PC-9 (cell line): ENCODE data around the gene TMEM117. TPM values are rescaled to one million over a fixed set of nuclear protein-coding genes. Genes with fewer than 3 reads are reported as not detected.

Source experiments
- BruUV-seq: library from RNA; stranded (reverse); fragments of 400-500 nt; replicated peaks from 2 replicates; lab custom pipeline; 2021; lab: Mats Ljungman, UMichigan
- CTCF ChIA-PET: fragments of 300-600 bp; sonication (Branson Sonifier 250); formaldehyde crosslinking; loops from one replicate; lab custom pipeline; 2022; ENCODE audit warnings: antibody characterized with exemption; lab: Charles Lee
- POLR2A ChIA-PET: fragments of 300-600 bp; sonication (Branson Sonifier 250); formaldehyde crosslinking; loops from one replicate; lab custom pipeline; 2022; ENCODE audit warnings: antibody characterized with exemption; ENCODE audit not compliant: unreplicated experiment; lab: Charles Lee
- DNase-seq, 2 experiments: peaks; one replicate each; pipeline versions ENCODE4 v3.0.0 to v3.0.0-alpha.2; 2015 to 2022; ENCODE audit warnings: mixed read lengths in 1 of 2
- H2AFZ ChIP-seq: fragments of 200-600 bp; sonication (generic); 2 replicates; pipeline ENCODE4 v1.8.1; 2017; ENCODE audit warnings: antibody characterized with exemption
- H3F3A ChIP-seq: fragments of 200-600 bp; sonication (generic); 2 replicates; pipeline ENCODE4 v1.8.1; 2017; ENCODE audit warnings: antibody characterized with exemption, mild to moderate bottlenecking, low read depth; ENCODE audit not compliant: insufficient read depth
- H3K27ac ChIP-seq: fragments of 200-600 bp; sonication (generic); 2 replicates; pipeline ENCODE4 v1.6.1; 2016; ENCODE audit warnings: mixed run types
- H3K27me3 ChIP-seq: fragments of 200-600 bp; sonication (generic); 2 replicates; pipeline ENCODE4 v1.6.1; 2016; ENCODE audit warnings: low read depth, mixed run types; ENCODE audit not compliant: insufficient read depth
- H3K36me3 ChIP-seq: fragments of 200-600 bp; sonication (generic); 2 replicates; pipeline ENCODE4 v1.6.1; 2016; ENCODE audit warnings: low read depth, mixed run types
- H3K4me1 ChIP-seq: fragments of 200-600 bp; sonication (generic); replicated peaks from 2 replicates; pipeline ENCODE4 v1.6.1; 2016; ENCODE audit warnings: mixed run types; ENCODE audit not compliant: insufficient read depth
- H3K4me2 ChIP-seq: fragments of 200-600 bp; sonication (generic); 2 replicates; pipeline ENCODE4 v1.6.1; 2017; ENCODE audit warnings: mixed run types
- H3K4me3 ChIP-seq: fragments of 200-600 bp; sonication (generic); 2 replicates; pipeline ENCODE4 v1.6.1; 2016; ENCODE audit warnings: mixed run types
- H3K79me2 ChIP-seq: fragments of 200-600 bp; sonication (generic); 2 replicates; pipeline ENCODE4 v1.6.1; 2017; ENCODE audit warnings: low read depth, mixed run types
- H3K9me2 ChIP-seq: fragments of 200-600 bp; sonication (generic); 2 replicates; pipeline ENCODE4 v1.8.1; 2017; ENCODE audit warnings: mild to moderate bottlenecking; ENCODE audit not compliant: insufficient read depth
- H3K9me3 ChIP-seq: fragments of 200-600 bp; sonication (generic); 2 replicates; pipeline ENCODE4 v1.8.1; 2016; ENCODE audit warnings: low read depth; ENCODE audit not compliant: insufficient read depth
- H4K20me1 ChIP-seq: fragments of 200-600 bp; sonication (generic); 2 replicates; pipeline ENCODE4 v1.8.1; 2017; ENCODE audit not compliant: insufficient read depth
- EZH2 ChIP-seq: fragments of 200-600 bp; sonication (generic); IDR thresholded peaks from 2 replicates; pipeline ENCODE4 v1.8.0; 2017; ENCODE audit warnings: antibody characterized with exemption, low read depth
- intact Hi-C: fragments of 100-400 bp; cut with micrococcal nuclease; formaldehyde crosslinking; loops from one replicate; pipeline ENCODE4 v1.10.0; 2022; ENCODE audit not compliant: unreplicated experiment
- total RNA-seq: library from RNA; stranded (reverse); gene quantifications from 2 replicates; pipeline ENCODE4 v1.2.3, GENCODE V29; 2021
- TF ChIP-seq, protein P1 (sequence below): fragments of 200-600 bp; sonication (generic); conservative IDR thresholded peaks from 2 replicates; pipeline ENCODE4 v1.6.1; 2017; ENCODE audit warnings: mixed run types, antibody characterized with exemption, mild to moderate bottlenecking, moderate library complexity

The TMEM117 gene
- total RNA-seq, 1 experiment from 2014 or later = 2.0 TPM

GRCh38 chr12:44245932-44246331 lies 410.1 kb downstream of the TMEM117 start:
- Histone ChIP-seq H3K36me3 (no peaks in the 10 kb centered on the region), H3K27me3 (no peaks in the 10 kb centered on the region), H4K20me1 (no peaks in the 10 kb centered on the region), H3K4me2 (no peak overlapping the region), H3K9me2 (no peaks in the 10 kb centered on the region; the same call in 1 of the 2 replicates), H3K4me3 (no peak overlapping the region), H3K4me1 (no peaks in the 10 kb centered on the region), H3K27ac (no peak overlapping the region), H3K79me2 (no peaks in the 10 kb centered on the region), H2AFZ (no peak overlapping the region), H3K9me3 (no peaks in the 10 kb centered on the region), H3F3A (no peaks in the 10 kb centered on the region)
- ChIA-PET CTCF (no interaction called here), POLR2A (no interaction called here)
- DNase-seq = no peak
- TF ChIP-seq EZH2 = no peak
- TF ChIP-seq, protein P1, sequence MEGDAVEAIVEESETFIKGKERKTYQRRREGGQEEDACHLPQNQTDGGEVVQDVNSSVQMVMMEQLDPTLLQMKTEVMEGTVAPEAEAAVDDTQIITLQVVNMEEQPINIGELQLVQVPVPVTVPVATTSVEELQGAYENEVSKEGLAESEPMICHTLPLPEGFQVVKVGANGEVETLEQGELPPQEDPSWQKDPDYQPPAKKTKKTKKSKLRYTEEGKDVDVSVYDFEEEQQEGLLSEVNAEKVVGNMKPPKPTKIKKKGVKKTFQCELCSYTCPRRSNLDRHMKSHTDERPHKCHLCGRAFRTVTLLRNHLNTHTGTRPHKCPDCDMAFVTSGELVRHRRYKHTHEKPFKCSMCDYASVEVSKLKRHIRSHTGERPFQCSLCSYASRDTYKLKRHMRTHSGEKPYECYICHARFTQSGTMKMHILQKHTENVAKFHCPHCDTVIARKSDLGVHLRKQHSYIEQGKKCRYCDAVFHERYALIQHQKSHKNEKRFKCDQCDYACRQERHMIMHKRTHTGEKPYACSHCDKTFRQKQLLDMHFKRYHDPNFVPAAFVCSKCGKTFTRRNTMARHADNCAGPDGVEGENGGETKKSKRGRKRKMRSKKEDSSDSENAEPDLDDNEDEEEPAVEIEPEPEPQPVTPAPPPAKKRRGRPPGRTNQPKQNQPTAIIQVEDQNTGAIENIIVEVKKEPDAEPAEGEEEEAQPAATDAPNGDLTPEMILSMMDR = no peak
- no TSS peak for BruUV-seq
- intact Hi-C loops = no loop called here

DNA sequence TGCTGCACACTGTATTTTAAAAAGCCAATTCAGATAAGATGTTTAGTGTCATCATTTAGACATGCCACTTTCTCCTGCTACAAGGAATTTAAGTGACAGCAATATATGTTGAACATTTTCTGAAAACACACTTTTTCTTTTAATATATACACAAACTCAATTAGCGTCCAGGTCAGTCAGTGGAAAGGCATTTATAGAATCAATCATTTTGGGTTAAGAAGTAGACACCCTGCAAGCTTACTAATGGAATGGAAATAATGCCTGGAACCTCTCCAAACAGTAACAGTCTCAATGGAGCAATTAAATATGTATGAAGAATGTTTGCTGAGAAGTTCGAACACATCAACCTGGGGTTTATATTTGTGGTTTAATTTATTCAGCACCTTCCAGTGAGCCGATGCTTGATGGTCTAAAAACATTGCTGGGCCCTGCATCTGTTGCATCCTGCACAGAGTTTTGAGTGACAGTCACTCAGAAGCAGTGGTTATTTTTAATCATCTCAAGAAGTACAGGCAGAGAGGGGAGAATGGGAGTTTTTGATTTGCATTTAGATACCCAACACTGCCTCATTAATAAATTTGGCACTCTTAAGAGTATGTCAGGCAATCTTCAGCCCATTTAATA lies 410.7 kb downstream of the TMEM117 start:
- H3K4me2 ChIP-seq = no peak overlapping the region
- no peaks in the 10 kb centered on the region for H3K79me2 ChIP-seq
- H3K36me3 ChIP-seq = no peaks in the 10 kb centered on the region
- H3K27ac ChIP-seq = no peak overlapping the region
- H2AFZ ChIP-seq = no peak overlapping the region
- CTCF ChIA-PET = no interaction called here
- no peaks in the 10 kb centered on the region for H3K4me1 ChIP-seq
- H3K9me2 ChIP-seq = no peaks in the 10 kb centered on the region; the same call in 1 of the 2 replicates
- H3K27me3 ChIP-seq = no peaks in the 10 kb centered on the region
- H3F3A ChIP-seq = no peaks in the 10 kb centered on the region
- TF ChIP-seq EZH2 = no peak
- TF ChIP-seq, protein P1 = no peak
- BruUV-seq = no TSS peak
- intact Hi-C loops = no loop called here
- H4K20me1 ChIP-seq = no peaks in the 10 kb centered on the region
- H3K4me3 ChIP-seq = no peak overlapping the region
- H3K9me3 ChIP-seq = no peaks in the 10 kb centered on the region
- POLR2A ChIA-PET = no interaction called here
- DNase-seq = no peak

GRCh38 chr12:44247588-44247987 lies 411.7 kb downstream of the TMEM117 start:
- no peaks in the 10 kb centered on the region for H3K4me1 ChIP-seq
- intact Hi-C loops = no loop called here
- TF ChIP-seq, protein P1 = peak; percentile 34; the same call in 1 of the 2 replicates
- no peak for TF ChIP-seq EZH2
- H3K27ac ChIP-seq = no peak overlapping the region
- BruUV-seq = no TSS peak
- H3K9me2 ChIP-seq = no peaks in the 10 kb centered on the region; the same call in 1 of the 2 replicates
- H2AFZ ChIP-seq = no peak overlapping the region
- H4K20me1 ChIP-seq = no peaks in the 10 kb centered on the region
- POLR2A ChIA-PET = no interaction called here
- H3F3A ChIP-seq = no peaks in the 10 kb centered on the region
- no peaks in the 10 kb centered on the region for H3K79me2 ChIP-seq
- no peaks in the 10 kb centered on the region for H3K36me3 ChIP-seq
- no peaks in the 10 kb centered on the region for H3K9me3 ChIP-seq
- no peaks in the 10 kb centered on the region for H3K27me3 ChIP-seq
- H3K4me2 ChIP-seq = no peak overlapping the region
- no peak overlapping the region for H3K4me3 ChIP-seq
- CTCF ChIA-PET = no interaction called here
- DNase-seq = no peak
